ENCODE data around the gene TMEM145.

TMEM145 gene

GRCh38 chr19:42273407-42274064, 39.6 kb upstream of the TMEM145 start:
- H3K4me1 Mint-ChIP-seq (ENCODE audit: low read depth): peaks cover 81% of the 10 kb centered on the region
- intact Hi-C loops (cut with micrococcal nuclease): no loop called here
- H3K36me3 Mint-ChIP-seq (ENCODE audit: low read depth): peaks cover 68% of the 10 kb centered on the region
- H3K27me3 Mint-ChIP-seq: no peaks in the 10 kb centered on the region
- H3K4me3 Mint-ChIP-seq: no peak overlapping the region
- no peaks in the 10 kb centered on the region for H3K9me3 Mint-ChIP-seq
- H3K27ac Mint-ChIP-seq: peak overlapping the region; percentile 11

- Mint-ChIP-seq H3K4me3 (no peak overlapping the region), H3K27ac (peak overlapping the region; percentile 11)
These were observed 38.9 kb upstream of the TMEM145 start for GRCh38 chr19:42274065-42274682.

GRCh38 chr19:42275103-42275502, 38.0 kb upstream of the TMEM145 start:
- H3K36me3 Mint-ChIP-seq (ENCODE audit: low read depth): peaks cover 77% of the 10 kb centered on the region
- intact Hi-C loops (cut with micrococcal nuclease): no loop called here
- no peak overlapping the region for H3K4me3 Mint-ChIP-seq
- no peaks in the 10 kb centered on the region for H3K9me3 Mint-ChIP-seq
- peaks cover 85% of the 10 kb centered on the region for H3K4me1 Mint-ChIP-seq (ENCODE audit: low read depth)
- H3K27me3 Mint-ChIP-seq: no peaks in the 10 kb centered on the region
- peak overlapping the region; percentile 28 for H3K27ac Mint-ChIP-seq

More at GRCh38 chr19:42274065-42274682, 38.9 kb upstream of the TMEM145 start:
- intact Hi-C loops (cut with micrococcal nuclease): no loop called here
- H3K36me3 Mint-ChIP-seq (ENCODE audit: low read depth): peaks cover 75% of the 10 kb centered on the region
- no peaks in the 10 kb centered on the region for H3K9me3 Mint-ChIP-seq
- no peaks in the 10 kb centered on the region for H3K27me3 Mint-ChIP-seq
- peaks cover 87% of the 10 kb centered on the region for H3K4me1 Mint-ChIP-seq (ENCODE audit: low read depth)

DNA sequence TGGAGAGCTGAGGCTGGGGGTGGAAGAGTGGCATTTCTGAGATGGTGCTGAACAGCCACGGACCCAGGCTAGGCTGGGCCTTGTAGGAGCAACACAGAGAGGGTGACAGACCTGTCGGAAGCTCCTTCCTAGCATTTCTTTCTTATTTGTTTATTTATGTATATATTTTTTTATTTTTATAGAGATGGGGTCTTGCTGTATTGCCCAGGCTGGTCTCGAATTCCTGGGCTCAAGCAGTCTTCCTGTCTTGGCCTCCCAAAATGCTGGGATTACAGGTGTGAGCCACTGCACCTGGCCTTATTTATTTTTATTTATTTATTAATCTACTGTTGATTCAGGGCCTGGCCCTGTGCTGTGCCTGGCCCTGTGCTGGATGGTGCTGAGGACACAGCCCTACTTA, 37.6 kb upstream of the TMEM145 start:
- H3K4me1 Mint-ChIP-seq (ENCODE audit: low read depth): peaks cover 81% of the 10 kb centered on the region
- H3K27me3 Mint-ChIP-seq: no peaks in the 10 kb centered on the region
- no peaks in the 10 kb centered on the region for H3K9me3 Mint-ChIP-seq
- H3K27ac Mint-ChIP-seq: peak overlapping the region; percentile 28
- H3K36me3 Mint-ChIP-seq (ENCODE audit: low read depth): peaks cover 77% of the 10 kb centered on the region
- no peak overlapping the region for H3K4me3 Mint-ChIP-seq
- intact Hi-C loops (cut with micrococcal nuclease): no loop called here

GRCh38 chr19:42276284-42276683, 36.8 kb upstream of the TMEM145 start:
- H3K27ac Mint-ChIP-seq: peak overlapping the region; percentile 28
- peaks cover 73% of the 10 kb centered on the region for H3K4me1 Mint-ChIP-seq (ENCODE audit: low read depth)

DNA sequence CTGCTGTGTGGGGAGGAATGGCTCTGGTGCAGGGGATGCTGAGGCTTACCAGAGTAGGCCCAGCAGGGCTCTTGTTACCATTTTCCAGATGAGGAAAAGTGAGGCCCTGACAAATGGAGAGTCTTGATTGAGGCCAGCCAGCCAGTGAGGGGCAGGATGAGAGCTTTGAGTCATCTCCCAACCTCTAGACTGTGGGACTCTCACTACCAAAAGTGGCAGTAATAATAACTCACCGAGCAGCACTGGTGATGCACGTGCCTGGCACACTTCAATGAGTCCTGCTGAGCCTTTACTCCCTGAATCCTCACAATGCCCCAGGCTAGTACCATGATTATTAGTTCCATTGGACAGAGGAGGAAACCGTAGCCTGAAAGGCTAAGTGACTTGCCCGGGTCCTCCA, 36.3 kb upstream of the TMEM145 start:
- no peak overlapping the region for H3K4me3 Mint-ChIP-seq
- H3K27me3 Mint-ChIP-seq: no peaks in the 10 kb centered on the region
- no peak overlapping the region for H3K27ac Mint-ChIP-seq
- peaks cover 68% of the 10 kb centered on the region for H3K4me1 Mint-ChIP-seq (ENCODE audit: low read depth)
- intact Hi-C loops (cut with micrococcal nuclease): no loop called here
- no peaks in the 10 kb centered on the region for H3K9me3 Mint-ChIP-seq
- peaks cover 68% of the 10 kb centered on the region for H3K36me3 Mint-ChIP-seq (ENCODE audit: low read depth)

More at GRCh38 chr19:42276284-42276683, 36.8 kb upstream of the TMEM145 start:
- H3K4me3 Mint-ChIP-seq: peak overlapping the region; percentile 25
- H3K36me3 Mint-ChIP-seq (ENCODE audit: low read depth): peaks cover 74% of the 10 kb centered on the region
- no peaks in the 10 kb centered on the region for H3K9me3 Mint-ChIP-seq
- intact Hi-C loops (cut with micrococcal nuclease): no loop called here
- H3K27me3 Mint-ChIP-seq: no peaks in the 10 kb centered on the region

DNA sequence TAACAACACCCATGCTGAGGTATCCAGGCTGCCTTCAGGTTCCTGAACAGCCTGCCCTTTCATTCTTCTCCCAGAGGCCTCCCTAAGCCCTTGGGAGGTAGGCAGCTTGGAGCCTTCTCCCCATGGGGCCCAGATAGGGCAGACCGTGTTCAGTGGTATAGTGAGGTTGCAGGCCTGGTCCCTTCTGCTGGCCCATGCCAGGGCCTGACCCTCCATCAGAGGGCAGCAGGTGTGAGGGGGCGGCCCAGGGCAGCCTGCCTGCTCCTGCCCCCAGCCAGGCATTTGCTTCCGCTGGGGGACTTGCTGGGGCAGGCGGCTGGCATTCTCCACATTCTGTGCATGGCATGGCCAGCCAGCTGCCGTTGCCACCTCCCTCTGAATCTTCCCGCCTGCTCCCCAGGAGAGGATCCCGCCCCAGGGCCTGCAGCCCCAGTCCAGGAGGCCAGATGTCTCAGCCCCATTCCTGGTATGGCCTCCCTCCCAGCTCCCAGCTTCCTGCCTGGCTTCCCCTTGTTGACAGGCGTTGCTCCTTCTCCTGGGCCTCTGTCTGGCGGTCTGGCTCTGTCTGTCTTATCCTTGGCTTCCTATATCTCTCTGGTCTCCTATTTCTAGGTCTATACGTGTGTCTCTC, 35.2 kb upstream of the TMEM145 start:
- H3K4me1 Mint-ChIP-seq (ENCODE audit: low read depth): peaks cover 62% of the 10 kb centered on the region
- peak overlapping the region; percentile 1 for H3K4me3 Mint-ChIP-seq
- intact Hi-C loops (cut with micrococcal nuclease): no loop called here

DNA sequence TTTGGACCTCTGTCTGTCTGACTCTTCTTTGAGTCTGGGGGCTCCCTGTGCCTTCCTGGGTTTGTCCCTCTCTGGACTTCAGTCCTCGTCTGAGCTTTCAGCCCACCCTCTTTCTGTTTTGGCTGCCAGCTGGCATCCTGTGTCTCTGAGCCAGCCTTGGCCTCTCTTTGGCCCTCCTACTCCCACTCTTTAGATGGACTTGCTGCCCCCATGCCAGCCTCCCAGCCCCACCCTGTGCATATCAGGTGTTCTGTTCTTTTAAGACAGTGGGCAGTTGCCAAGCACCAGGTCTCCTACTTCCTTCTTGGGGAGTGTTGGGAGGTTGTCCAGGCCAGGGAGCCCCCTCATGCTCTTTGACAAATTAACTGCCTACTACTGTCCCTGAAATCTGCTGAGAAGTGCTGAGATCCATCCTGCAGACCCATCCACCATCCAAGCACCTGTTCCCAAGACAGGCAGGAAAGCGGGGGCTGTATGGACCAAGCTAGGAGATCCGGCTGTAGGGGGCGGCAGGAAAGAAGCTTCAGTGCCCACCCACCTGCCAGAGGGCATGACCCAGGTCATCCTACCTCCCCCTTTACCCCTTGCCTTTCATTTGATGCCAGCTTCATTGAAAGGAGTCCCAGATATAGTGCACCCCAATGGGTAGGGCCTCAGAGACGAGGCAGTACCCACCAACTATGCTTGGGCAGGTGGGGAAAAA, 34.5 kb upstream of the TMEM145 start:
- Mint-ChIP-seq H3K4me3 (peak overlapping the region; percentile 1), H3K27ac (no peak overlapping the region), H3K27me3 (no peaks in the 10 kb centered on the region), H3K4me1 (ENCODE audit: low read depth) (peaks cover 57% of the 10 kb centered on the region), H3K36me3 (ENCODE audit: low read depth) (peaks cover 51% of the 10 kb centered on the region), H3K9me3 (no peaks in the 10 kb centered on the region)
- intact Hi-C loops (cut with micrococcal nuclease): no loop called here

More for the DNA sequence above, 35.2 kb upstream of the TMEM145 start:
- Mint-ChIP-seq H3K27me3 (no peaks in the 10 kb centered on the region), H3K27ac (no peak overlapping the region), H3K36me3 (ENCODE audit: low read depth) (peaks cover 57% of the 10 kb centered on the region), H3K9me3 (no peaks in the 10 kb centered on the region)

- Mint-ChIP-seq H3K4me1 (ENCODE audit: low read depth) (peaks cover 50% of the 10 kb centered on the region), H3K27me3 (no peaks in the 10 kb centered on the region)
- intact Hi-C loops (cut with micrococcal nuclease): no loop called here
These were observed 33.8 kb upstream of the TMEM145 start for GRCh38 chr19:42279155-42279901.

GRCh38 chr19:42279902-42280814, 33.0 kb upstream of the TMEM145 start:
- Mint-ChIP-seq H3K9me3 (no peaks in the 10 kb centered on the region), H3K27me3 (no peaks in the 10 kb centered on the region), H3K36me3 (ENCODE audit: low read depth) (peaks cover 35% of the 10 kb centered on the region), H3K4me3 (peak overlapping the region; percentile 80), H3K27ac (no peak overlapping the region), H3K4me1 (ENCODE audit: low read depth) (peaks cover 49% of the 10 kb centered on the region)
- intact Hi-C loops (cut with micrococcal nuclease): no loop called here

More at GRCh38 chr19:42279155-42279901, 33.8 kb upstream of the TMEM145 start:
- Mint-ChIP-seq H3K27ac (no peak overlapping the region), H3K36me3 (ENCODE audit: low read depth) (peaks cover 43% of the 10 kb centered on the region), H3K9me3 (no peaks in the 10 kb centered on the region), H3K4me3 (peak overlapping the region; percentile 80)

DNA sequence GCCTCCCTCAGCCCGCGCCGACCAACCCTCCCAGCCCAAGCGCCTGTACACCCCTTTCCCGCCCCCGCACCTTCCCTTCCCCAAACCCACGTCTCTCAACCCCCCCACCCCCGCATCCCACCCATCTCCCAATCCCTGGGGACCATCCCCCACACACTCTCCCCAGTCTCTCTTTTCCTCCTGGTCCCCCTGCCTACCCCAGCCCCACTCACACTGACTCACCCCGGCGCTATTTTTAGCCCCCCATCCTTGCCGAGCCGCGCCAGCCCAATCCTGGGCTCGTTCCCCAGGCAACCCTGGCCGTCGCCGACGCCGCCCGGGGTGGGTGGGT, 32.3 kb upstream of the TMEM145 start:
- Mint-ChIP-seq H3K9me3 (no peaks in the 10 kb centered on the region), H3K27me3 (no peaks in the 10 kb centered on the region), H3K4me3 (peak overlapping the region; percentile 80), H3K36me3 (ENCODE audit: low read depth) (peaks cover 30% of the 10 kb centered on the region), H3K4me1 (ENCODE audit: low read depth) (peaks cover 49% of the 10 kb centered on the region), H3K27ac (no peak overlapping the region)
- intact Hi-C loops (cut with micrococcal nuclease): no loop called here

DNA sequence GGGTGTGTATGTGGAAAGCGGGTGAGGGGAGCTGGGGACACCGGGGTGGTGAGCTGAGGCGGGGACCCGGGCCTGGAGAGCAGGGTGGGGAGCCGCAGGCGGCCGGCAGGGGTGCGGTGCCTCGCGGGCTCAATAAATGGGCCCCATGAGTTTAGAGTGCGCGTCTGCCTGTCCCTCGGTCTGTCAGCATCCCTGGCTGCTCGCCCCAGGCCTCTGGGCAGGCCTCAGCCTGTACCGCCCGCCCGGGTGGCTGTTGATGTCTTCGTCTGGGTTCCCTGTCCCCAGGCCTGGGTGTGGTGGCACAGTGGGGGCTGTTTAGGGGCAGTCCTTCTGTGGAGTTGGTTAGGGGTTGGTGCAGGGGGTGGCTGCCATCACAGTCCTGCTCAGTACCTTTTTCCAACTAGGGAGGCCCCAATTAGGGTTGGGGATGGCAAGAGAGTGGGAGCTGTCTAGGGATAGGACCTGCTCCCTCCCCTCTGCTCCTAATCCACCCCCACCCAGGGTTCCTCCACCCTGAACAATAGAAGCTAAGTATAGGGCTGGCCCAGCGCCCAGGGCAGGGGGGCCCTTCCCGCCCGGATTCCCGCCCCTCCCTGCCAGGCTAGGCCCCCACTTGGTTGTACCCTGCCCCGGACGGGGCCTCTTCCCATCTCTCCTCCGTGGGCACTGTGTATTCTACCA, 31.8 kb upstream of the TMEM145 start:
- Mint-ChIP-seq H3K27ac (no peak overlapping the region), H3K4me1 (ENCODE audit: low read depth) (peaks cover 49% of the 10 kb centered on the region), H3K36me3 (ENCODE audit: low read depth) (peaks cover 25% of the 10 kb centered on the region), H3K9me3 (no peaks in the 10 kb centered on the region), H3K27me3 (no peaks in the 10 kb centered on the region), H3K4me3 (peak overlapping the region; percentile 80)
- intact Hi-C loops (cut with micrococcal nuclease): no loop called here

Measured in dendritic cell treated with granulocyte-macrophage colony-stimulating factor and Interleukin-4, amounts not matched to agents 40 ng/mL and 50 ng/mL, for 4 days (primary cell).